ENCODE results near the gene OLFM2.

The OLFM2 gene

DNA sequence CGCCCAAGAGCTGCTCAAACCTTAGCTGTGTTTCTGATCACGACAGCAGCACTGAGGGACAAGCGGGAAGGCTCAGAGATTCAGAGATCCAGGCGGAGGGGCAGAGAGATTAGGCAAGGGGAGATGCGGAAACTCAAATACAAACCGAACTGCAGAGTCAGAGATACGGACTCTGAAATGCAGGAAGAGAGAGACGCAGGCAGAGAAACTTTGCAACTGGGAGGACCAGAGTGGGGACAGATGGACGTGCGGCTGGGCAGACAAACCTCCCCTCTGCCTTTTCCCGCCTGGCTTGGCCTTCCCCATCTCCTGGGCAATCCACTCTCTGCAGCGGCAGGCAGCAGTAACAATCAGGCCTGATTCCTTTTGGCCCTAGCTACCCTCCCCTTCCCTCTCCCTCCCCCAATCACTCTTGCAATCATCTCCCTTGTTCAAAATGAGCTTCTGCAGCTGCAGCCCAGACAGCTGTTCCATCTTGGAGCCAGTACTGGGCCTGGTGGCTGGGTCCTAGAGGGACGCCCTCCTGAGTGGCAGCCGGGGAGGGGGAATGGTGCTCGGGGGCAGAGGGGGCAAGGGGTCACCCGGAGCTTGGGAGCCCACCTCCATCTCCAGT is 29.7 kb downstream of the OLFM2 start:
- DNase-seq (ENCODE audit: low read depth): no peak

DNA sequence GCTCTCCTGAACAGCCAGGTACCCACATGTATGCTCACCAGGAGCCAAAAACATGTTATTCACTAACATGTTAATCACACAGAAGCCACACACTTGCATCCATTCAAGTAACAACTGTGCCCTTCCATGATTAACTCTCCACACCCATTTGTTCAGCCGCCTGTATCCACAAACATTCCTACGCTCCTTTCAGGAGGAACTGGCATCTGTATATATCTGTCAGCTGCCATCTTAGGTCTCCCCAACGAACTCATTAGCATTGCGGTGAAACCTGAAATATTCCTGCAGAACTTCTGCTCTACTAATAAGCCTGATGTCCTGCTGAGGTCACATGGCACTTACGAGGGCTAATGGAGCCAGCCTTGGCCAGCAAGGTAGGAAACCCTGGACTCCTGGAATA is 33.0 kb downstream of the OLFM2 start:
- no peak for DNase-seq (ENCODE audit: low read depth)

DNA sequence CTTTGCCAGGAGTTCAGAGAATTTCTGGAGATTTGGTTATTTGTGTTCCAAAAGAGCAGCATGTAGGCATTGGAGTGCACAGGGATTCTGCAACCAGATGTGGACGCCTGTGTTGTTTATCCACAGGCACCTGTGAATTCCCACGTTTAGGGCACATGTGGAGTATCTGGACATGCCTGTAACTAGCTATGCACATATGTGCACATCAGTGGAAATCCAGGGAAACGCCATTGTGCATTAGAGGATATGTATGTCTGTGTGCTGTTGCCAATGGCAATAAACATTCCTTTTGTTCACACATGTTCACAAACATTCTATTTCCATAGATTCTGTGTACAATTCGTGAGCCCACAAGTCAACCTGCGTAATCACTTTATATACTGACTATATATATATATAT is 34.7 kb downstream of the OLFM2 start:
- no peak for DNase-seq (ENCODE audit: low read depth)

- DNase-seq (ENCODE audit: low read depth): no peak
Observed at GRCh38 chr19:9901020-9901419, 35.3 kb downstream of the OLFM2 start.

- no peak for DNase-seq (ENCODE audit: low read depth)
Observed at GRCh38 chr19:9891609-9892373, 44.5 kb downstream of the OLFM2 start.

DNA sequence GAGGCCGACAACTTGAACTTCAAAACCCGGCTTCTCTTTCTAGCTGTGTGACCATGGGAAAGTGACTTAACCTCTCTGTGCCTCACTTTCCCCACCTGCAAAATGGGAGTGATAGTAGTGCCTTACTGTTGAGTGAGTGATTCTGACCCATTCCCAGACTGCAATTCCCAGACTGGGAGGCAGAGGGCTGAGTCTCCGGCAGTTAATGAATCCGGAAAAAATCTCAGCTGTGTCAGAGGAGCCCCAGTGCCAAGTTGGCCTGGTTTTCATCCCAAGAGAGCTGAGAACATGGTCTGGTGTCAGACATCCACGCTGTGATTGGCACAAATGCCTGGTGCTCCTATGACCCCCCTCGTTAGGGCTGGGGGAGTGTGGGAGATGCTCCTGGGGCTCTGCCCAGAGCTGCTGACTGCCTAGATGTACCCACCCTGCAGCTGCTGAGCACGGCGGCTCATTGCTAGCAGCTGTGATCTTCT is 51.2 kb downstream of the OLFM2 start:
- DNase-seq (ENCODE audit: low read depth): no peak

DNA sequence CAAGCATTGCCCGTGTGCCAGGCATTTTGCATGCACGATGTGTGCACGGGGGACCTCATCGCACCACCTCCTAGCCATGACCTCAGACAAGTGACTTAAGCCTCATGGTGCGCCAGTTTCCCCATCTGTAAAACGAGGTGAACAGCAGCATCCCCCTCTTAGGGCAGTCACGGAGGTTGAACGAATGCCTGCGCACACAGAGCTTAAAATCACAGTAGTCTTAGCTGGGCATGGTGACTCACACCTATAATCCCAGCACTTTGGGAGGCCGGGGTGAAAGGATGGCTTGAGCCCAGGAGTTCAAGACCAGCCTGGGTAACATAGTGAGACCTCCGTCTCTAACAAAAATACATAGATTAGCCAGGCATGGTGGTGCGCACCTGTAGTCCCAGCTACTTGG is 52.6 kb downstream of the OLFM2 start:
- no peak for DNase-seq (ENCODE audit: low read depth)

DNA sequence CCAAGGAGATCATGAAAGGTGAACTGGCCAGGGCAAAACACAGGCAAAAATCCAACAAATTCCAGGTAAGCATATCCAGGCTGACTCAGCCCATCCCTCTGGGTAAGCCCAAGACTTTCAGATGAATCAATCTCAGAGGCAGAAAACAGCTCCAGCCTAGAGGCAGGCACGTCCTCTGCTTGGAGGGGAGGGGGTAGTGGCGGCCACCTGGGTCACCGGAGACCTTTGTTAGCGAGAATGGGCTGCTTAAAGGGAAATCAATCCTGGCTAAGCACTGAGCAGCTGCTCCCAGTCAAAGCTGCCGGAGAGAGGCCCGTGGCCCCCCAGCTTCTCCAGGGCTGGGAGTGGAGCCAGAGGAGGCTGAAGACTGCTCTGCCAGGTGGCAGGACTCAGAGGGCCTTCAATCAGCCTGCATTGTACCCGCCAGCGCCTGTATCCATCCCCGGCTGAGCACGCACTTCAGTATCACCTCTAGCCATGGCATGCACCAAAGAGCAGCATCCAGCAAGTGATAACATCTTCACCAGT is 53.0 kb downstream of the OLFM2 start:
- no peak for DNase-seq (ENCODE audit: low read depth)

GRCh38 chr19:9881720-9882119 is 54.6 kb downstream of the OLFM2 start:
- no peak for DNase-seq (ENCODE audit: low read depth)

- no peak for DNase-seq (ENCODE audit: low read depth)
Observed at GRCh38 chr19:9878511-9879196, 57.7 kb downstream of the OLFM2 start.

DNA sequence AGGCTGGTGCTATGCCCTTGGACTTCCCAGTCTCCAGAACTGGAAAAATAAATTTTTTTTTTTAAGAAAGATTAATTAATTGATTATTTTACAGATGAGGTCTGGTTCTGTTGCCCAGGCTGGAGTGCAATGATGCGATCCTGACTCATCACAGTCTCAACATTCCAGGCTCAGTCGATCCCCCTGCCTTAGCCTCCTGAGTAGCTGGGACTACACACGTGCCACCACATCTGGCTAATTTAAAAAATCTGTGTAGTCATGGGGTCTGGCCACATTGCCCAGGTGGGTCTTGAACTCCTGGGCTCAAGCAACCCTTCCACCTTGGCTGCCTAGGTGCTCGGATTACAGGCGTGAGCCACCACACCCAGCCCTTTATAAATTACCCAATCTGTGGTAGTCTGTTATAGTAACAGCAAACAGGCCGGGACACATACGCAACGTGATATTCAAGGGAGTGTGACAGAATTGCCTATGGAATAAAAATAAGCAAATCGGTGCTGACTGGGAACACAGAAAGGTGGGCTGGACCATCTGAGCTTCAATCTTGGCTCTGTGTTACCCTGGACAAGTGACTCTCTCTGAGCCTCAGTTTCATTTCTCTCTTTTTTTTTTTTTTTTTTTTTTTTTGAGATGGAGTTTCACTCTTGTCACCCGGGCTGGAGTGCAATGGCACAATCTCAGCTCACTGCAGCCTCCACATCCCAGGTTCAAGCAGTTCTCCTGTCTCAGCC is 58.4 kb downstream of the OLFM2 start:
- no peak for DNase-seq (ENCODE audit: low read depth)

- DNase-seq (ENCODE audit: low read depth): no peak
Observed at GRCh38 chr19:9875796-9876195, 60.5 kb downstream of the OLFM2 start.

GRCh38 chr19:9875031-9875627 is 61.2 kb downstream of the OLFM2 start:
- DNase-seq (ENCODE audit: low read depth): no peak

DNA sequence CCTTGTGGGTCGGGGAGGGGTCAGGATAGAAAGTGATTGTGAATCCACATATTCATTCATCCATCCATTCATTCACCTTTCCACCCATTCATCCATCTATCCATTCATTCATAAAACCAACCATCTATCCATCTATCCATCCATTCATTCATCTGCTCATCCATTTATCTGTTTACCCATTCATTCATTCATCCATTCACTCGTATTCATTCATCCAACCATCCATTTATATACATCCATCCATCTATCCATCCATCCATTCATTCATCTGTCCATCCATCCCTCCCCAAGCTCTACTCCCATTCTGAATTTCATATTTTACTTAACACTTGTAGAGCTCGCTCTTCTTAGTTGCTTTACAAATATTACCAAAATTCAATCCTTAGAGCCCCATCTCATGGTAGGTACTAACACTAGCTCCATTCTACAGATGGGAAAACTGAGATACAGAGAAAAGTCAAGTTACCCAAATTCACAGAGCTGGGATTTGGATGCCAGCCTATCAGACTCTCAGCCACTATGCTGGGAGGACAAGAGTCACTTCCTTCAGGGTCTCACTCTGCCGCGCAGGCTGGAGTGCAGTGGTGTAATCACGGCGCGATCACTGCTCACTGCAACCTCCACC is 63.6 kb downstream of the OLFM2 start:
- no peak for DNase-seq (ENCODE audit: low read depth)

- no peak for DNase-seq (ENCODE audit: low read depth)
Observed at GRCh38 chr19:9871626-9872338, 64.5 kb downstream of the OLFM2 start.

- no peak for DNase-seq (ENCODE audit: low read depth)
Observed at GRCh38 chr19:9868983-9869617, 67.2 kb downstream of the OLFM2 start.

GRCh38 chr19:9865732-9866501 is 70.4 kb downstream of the OLFM2 start:
- no peak for DNase-seq (ENCODE audit: low read depth)

DNA sequence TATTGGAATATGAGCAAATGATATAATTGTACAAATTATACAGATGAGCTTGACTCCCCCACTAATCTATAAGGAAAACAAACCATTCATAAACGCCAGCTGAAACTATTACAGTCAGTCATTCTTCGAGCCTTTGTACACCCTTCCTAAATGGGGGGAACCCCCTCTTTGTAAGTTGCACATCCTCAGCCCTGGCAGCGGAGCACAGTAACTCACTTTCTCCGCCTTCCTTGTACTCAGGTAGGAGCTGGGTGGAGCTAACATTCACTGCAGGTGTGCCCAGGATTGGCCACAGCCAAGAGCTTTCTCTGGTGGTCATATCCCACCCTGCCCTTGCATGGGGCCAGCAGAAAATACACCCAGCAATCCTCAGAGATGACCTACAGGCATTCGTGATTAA is 72.6 kb downstream of the OLFM2 start:
- no peak for DNase-seq (ENCODE audit: low read depth)

DNA sequence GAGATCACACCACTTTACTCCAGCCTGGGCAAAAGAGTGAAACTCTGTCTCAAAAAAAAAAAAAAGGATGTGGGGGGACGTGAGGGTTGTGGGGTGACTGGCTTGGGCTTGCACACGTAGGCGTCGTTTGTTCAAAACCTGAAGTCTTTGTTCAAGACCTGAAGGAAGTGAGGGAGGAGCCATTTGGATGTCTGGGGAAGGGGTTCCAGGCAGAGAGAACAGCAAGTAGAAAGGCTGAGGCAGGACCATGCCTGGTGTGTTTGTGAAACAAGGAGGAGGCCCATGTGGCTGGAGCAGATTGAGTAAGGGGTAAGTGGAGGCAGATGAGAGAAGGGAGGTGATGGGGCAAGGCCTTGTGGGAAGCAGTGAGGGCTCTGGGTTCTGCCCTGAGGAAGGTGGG is 73.4 kb downstream of the OLFM2 start:
- DNase-seq (ENCODE audit: low read depth): no peak
